Iris pigment epithelial cell (primary cell): ENCODE results near the gene SNRPD3.
A peak's percentile ranks its signal among the peaks of the same experiment; 100 is the strongest.
"Not testable (repeated sequence)": the region's sequence is repeated elsewhere in the genome, so short reads cannot be mapped to it uniquely, and the experiment has no call there.

ENCODE experiments used
- DNase-seq: peaks from one replicate; pipeline ENCODE4 v3.0.0-alpha.2; 2011; ENCODE audit warnings: low read depth

SNRPD3 gene

DNA sequence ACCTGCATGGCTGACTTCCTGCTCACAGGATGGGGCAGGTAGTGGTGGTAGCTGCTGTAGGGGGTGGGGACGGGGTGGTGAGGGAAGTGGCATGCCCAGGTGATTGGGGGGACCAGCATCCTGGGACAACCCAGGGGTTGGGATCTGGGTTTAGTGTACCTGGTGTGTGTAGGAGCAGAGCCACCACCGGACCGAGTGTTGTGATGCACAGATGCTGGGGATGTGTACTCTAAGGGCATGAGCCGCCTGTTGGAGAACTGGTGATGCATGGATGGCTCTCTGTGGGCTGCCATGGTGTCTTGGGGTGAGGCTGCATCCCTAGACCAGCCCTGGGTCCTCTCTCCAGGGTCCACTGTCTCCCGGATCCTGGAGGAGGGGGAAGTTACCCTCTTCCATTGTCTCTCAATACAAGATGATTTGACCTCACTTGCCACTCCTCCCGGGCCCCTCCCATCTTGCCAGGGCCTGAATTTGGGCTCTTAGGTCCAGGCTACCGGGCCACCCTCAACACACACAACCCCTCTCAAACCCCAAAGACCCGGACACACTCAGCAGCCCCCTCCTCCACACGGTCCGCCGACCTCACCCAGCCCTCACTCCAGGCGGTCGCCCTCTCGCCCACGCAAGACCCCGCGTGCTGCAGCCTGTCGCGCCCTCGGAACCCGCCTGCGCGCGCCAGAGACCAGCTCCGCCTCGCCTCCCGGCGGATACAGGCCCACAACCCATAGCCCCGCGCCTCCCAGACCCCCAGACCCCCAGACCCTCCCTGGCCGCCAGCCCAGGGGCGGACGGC, 36.5 kb downstream of the SNRPD3 start:
- peak; percentile 24 for DNase-seq

DNA sequence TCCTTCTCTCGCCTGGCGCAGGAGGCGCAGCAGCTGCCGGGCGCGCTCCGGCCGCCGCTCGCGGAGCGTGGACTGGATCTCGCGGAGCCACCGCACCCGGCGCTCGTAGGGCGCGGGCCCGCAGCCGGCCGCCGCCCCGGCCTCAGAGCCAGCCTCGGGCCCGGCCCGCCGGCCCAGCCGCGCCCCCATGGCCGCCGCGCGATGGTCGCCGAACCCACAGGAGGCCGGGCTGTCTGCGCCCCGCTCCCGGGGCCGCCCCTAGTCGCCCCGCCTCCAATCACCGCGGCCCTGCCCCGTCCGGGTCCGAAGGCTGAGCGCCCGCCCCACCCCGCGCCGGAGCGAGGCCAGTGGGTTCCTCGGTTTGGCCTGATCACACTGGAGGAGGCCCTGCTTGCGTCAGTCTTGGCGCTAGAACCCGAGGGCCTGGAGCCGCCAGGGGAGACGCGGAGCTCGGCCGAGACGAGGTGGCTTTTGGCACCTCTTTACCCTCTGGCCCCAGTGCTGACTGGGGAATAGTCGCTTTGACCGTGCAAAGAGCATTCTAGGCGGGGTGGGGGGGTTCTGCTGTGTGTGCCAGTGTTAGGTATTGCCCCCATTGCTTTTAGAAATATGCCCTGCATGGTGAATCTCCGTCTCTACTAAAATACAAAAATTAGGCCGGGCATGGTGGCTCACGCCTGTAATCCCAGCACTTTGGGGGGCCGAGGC, 37.2 kb downstream of the SNRPD3 start, which contains the start of gene LRRC75B:
LRRC75B (minus strand) TSS at position 223 of the 708 bp plus-strand sequence; CDS start at position 189, 34 bp downstream.
- peak; percentile 85 for DNase-seq

DNA sequence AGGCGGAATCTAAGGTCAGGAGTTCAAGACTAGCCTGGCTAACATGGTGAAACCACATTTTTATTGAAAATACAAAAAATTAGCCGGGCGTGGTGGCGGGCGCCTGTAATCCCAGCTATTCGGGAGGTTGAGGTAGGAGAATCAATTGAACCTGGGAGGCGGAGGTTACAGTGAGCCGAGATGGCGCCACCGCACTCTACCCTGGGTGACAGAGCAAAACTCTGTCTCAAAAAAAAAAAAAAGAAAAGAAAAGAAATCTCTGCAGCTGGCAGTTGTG, 37.7 kb downstream of the SNRPD3 start:
- DNase-seq = not testable (repeated sequence)

DNA sequence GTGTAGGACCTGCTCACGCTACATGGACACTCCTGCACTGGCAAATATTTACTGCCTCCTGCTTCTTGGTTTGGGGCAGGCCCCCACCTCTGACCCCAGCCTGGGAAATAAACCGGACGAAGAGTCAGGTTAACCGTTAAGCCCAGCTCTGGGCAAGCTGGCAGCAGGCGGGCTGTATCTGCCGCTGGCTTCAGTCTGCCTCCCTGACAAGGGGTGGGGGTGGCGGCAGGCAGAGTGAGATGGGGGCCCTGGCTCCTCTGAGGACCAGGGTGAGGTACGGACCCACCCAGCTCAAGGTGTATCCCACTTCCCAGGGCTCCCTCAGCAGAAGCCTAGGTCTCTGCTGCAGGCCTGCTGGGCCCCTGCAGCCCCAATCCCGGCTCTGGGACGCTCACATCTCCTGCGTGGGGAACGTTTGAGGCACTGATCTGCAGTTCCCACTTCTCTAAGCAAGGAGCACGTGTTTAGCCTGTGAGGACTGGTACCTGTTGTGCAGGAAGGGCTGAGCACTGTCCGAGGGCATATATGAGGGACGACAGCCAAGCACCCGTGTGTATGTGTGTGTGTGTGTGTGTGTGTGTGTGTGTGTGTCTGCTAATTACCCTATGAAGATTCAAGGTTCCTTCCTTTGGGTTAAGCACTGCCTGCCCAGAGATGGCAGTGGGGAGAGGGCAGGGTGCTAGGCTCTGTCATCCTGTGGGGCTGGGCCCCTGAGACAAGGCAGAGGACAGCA, 38.2 kb downstream of the SNRPD3 start:
- no peak for DNase-seq

DNA sequence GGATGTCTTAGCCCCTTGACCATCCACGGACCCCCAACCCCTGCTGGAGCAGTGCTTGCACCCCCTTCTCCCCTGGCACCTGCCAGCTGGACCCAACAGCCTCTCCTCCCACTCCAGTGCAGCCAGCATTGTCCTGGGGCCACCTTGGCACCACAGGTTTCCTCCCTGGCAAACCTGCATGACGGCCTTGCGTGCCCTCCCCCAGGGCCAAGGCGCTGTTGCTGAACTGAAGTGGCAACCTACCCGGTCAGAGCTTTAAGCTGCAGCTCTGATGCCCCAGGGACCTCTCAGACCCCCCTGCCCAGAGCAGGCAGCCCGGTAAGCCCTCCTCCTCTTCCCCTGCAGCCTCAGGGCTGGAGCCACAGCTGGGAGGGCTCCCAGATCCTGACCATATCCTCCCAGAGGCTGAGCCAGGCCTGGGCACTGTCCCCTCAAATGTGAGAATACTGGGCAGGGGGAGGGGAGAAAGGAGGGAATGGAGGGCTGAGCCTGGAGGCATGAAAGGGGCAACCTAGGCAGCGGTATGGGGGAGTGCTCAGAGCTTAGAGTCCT, 38.8 kb downstream of the SNRPD3 start:
- DNase-seq = no peak

DNA sequence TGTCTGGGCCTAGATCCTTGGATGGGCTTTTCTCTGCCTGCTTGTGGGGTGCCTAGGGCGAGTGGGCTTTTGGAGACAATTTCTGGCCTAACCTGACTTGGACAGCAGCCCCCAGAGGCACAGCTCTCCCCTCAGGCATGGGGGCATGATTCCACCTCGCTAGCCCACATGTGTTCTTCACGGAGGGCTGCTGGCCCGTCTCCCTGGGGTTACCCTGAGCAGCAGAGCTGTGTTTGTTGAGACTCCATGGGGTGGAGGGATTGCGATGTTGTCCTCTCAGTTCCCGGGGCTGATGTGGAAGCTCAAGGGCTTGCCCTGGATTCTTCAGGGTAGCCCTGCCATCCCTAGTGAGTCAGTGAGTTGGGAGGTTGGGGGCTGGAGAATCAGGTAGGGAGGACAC, 39.4 kb downstream of the SNRPD3 start:
- DNase-seq = no peak

DNA sequence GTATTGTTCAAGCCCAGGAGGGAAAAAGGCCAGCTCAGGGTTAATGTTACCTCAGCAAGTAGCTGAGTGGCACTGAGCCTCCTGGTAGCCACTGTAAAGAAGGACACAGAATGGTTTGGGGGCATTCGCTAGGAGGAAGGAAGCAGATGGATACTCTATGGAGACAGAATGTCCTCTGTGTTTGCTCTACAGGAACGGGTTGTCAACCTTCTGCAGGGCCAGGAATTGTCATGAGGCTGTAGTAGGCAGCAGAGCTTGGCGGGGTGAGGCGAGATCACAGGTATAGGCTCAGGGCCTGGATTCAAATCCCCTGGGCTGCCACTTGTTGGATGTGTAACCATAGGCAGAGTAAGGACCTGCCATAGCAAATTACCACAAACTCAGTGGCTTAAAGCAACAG, 40.1 kb downstream of the SNRPD3 start:
- DNase-seq = no peak

DNA sequence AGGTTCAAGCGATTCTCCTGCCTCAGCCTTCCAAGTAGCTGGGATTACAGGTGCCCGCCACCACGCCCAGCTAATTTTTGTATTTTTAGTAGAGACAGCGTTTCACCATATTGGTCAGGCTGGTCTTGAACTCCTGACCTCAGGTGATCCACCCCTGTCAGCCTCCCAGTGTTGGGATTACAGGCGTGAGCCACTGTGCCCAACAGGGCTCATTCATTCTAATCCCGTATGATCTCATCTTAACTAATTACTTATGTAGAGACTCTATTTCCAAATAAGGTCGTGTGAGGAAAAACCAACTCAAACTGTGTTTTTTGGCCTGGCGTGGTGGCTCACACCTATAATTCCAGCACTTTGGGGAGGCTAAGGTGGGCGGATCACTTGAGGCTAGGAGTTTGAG, 41.3 kb downstream of the SNRPD3 start:
- not testable (repeated sequence) for DNase-seq

DNA sequence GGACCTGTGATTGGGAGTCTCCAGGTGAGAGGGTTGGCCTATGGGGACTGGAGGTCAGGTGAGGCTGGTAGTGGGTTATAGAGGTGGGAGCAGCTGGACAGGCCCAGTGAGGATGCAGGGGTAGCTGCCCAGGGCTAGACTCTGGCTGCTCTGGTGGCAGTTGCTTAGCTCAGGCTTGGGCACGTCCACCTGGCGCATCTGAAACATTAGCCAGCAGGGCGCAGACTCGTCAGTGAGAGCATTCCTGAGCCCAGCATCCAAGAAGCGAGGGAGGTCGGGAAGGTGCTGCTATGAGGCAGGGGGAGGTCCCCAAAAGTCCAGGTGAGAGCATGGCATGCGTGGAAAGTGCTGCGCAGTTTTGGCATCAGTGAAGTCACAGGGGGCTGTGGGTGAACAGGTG, 43.7 kb downstream of the SNRPD3 start:
- no peak for DNase-seq

DNA sequence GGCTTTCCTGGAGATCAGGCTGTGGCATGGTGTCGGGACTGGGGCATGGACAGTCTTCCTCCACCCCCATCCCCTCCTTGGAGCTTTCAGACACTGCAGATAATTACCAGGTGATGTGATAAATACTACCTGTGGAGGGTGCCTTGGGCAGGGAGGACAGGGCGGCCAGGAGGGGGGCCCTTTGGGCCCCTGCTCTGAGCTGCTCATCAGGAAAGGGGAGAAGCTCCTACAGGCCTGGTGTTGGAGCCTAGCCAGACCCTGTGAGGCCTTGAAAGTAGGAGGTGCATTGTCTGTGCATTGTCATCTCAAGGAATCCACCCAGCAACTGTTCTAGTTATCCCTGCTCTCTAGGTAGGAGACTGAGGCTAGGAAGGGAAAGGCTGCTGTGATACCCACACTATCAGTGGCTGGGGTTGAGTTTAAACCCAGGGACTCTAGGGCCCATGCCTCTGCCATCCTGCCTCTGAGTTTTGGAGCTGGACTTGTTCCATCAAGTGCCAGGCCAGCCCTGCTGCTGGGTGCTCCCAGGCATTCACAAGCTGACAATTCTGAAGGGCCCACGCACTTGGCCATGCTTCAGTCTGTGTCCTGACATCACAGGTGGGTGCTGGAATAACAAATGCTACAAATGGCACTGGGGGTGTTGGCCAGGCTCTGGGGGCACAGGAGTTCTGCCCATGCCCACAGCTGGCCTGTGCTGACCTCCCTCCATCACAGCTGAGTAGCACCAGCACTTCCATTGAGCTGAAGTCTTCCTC, 44.3 kb downstream of the SNRPD3 start:
- DNase-seq = peak; percentile 66

DNA sequence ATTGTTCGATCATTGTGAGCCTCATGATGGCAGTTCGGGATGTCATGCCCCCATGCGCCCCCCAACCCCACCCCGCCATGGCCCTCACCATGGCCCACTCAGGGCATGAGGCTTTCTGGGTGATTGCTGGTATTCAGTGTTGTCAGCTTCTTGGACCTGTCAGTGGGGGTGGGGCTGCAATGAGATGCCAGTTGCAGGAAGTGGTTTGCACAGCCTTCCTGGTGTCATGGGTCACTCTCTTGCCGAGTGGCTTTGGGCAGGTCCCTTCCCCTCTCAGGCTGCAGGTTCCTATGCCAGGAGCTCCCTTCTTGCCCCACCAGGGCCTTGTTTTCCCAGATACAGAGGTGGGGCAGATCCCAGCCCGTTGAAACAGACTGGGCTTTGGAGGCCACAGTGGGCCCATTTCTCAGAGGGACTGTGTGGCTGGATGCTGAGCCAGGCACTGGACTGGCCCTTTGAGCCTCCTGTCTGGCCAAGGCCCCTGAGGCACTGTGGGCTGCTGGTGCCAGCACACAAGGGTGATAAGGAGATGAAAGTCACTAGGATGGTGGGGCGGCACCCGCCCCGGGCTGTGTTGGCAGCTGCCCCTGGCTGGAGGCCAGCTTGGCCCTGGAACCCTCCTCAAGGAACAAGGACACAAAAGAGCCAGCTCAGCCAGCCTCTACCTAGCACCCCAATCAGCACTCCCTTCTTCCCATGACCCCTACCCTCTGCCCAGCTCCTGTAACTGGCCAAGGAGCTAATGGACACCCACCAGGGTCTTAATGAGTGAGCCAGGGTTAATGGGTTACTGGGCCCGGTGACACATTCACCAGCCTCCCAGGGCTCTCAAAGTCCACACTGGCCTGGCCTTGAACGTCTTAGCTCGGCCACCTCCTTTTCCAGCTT, 45.7 kb downstream of the SNRPD3 start:
- DNase-seq = no peak

DNA sequence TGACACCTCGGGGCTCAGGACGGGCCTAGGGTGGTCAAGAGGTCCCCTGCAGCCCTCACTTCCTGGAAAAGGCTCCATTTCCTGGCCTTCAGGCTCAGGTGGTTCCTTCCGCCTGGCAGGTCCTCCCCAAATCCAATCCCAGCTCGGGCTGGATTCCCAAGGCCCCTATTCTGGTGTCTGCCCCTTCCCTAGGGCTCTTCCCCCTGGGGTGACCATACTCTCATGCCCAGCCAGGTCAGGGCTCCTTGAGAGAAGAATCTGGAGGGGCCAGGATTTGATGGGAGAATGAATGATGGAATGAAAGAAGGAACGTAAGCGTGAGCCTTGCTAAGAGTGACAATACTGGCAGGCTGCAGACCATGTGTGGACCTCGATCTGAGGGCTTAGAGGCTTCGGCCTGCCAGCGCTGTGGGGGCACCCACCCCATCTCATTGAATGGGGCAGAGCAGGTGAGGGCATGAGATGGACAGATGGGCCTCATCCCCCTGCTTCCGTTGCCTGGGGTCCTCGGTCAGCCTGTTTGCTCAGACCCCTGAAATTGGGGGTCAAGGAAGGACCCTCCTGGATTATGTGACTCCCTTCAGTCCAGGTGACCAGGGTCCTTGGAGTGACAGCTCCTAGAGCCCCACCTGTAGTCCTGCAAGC, 46.4 kb downstream of the SNRPD3 start:
- not testable (repeated sequence) for DNase-seq

DNA sequence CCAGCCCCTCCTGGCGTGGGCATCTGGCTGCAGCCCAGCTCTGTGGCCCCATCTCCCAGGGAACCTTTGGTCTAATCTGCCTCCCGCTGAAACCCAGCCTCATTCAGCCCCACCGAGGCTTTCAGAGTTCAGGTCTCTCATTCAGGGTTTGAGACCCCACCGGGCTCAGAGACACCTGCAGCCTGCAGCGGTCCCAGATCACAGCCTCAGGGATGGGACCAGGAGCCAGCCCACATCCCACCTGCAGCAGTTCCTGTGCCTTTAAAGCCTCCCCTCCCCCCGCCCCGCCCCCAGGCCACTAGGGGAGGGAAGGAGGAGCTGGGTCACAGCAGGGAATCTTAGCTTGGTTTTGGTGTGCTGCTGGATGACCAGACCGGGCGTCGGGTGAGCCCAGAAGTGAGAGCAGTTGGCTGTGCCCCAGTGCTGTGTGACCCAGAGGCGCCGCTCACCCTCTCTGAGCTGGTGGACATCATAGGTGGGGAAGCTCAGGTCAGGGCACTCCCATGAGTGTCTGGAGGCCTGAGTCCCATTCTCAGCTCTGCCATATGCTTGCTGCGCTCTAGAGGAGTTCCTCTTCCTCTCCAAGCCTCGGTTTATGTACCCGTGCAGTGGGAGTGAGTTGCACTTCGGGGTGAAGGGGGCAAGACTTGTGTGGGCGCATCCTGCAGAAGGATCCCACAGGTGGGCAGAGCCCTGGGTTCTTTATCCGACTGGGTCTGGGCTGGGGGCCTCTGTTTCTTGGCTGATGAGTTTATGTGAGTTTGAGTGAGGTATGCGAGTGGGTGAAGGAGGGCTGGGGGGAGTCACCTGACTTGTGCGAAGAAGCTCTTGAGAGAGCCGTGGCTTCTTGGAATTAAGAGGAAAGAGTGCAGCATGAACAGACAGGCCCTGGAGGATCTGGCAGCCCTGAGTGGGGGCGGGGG, 47.3 kb downstream of the SNRPD3 start, which contains the start of gene GGT1:
GGT1 (plus strand) TSS at position 347 of the 923 bp plus-strand sequence. CDS start 7,889 bp downstream, outside the sequence.
- DNase-seq = not testable (repeated sequence)

DNA sequence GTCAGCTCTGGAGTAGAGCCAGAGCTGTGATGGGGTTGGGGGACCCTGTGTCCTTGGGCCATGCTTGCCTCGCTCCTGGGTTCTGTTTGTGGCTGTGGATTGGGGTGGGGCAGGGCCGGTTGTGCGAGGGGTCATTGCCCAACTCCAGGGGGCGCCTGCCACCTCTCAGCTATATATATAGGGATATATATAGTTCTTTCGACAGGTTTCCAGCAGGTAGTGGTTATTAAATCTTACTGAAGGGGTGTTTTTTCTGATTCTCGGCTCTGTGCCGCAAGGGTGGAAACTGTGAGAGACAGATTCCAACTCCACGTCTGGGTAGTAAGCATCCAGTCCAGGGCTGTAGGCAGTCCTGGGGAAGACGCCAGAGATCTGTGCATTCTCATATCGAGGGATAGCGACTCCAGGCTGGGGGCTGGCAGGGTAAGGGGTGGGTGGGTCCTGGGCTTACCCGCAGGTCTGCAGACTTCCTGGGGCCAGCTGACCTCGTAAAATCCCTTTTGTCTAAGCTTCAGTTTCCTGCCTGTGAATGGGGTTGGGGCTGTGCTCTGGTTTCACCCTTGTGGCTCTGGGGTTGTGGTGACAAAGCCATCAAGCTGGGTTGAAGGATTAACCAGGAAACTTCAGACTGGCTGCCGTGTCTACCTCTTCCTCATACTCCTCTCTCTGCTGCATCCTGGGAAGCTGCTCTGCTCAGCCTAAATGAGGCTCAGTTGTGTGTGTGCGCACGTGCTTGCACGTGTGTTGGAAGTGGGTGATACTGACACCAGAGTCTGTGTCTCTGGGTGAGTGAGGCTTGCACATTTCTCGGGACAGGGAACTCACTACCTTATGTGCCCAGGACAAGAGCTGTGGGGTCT, 48.2 kb downstream of the SNRPD3 start:
- not testable (repeated sequence) for DNase-seq

DNA sequence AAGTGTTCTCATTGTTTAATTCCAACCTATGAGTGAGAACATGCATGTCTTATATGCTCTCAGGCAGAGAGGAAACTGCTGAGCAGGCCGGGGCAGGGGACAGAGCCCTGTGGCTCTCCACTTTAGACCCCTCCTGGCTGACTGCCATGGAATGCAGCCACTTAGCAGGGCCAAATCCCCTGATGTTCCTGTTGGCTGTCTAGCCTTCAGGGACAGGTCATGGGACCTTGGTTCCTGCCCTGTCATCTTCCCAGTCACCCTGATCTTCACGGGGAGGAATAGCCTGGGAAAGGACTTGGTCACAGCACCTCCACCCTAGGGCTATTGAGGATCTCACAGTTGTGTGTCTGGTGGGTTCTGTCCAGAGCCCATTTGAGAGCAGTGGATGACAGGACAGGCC, 50.5 kb downstream of the SNRPD3 start:
- DNase-seq = not testable (repeated sequence)

DNA sequence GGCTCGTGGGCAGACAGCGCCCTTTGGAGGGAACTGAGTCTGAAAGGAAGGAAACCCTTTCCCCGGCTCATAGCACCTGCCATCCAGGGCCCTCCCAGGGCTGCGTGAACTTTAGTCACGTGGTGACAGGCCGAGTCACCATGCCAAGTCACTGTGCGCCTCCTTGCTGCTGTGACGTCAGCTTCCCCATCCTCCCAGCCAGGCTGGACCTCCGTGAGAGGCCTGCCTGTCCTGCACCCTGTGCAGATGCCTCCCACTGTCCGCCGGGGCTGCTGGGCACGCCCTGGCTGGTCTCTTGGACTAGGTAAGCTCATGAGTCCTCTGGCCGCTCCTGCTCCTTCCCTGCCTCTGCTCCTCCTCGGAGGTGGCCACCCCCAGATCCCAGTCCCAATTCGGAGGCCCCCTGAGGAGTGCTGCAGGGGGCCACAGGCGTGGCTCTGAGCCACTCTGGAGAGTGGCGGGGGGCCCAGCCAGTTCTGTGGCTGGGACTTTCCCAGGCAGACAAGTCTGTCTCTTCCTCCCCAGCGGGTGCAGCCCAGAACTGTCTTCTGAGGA, 51.7 kb downstream of the SNRPD3 start:
- DNase-seq = not testable (repeated sequence)

DNA sequence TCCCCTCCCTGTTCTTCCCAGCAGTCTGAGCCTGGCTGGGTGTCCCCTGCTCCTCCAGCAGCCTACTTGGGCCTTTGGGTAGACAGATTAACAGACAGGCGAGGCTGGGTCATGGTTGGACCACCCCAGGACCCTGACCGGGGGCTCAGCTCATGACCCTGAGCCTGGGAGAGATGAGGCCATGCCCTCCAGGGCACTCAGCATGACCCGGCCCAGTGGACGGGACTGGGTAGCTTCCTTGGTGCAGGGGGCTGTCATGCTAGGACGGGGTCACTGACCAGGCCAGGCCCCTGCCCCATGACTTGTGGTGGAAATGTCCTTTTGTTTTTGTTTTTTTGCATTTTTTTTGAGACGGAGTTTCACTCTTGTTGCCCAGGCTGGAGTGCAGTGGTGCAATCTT, 52.5 kb downstream of the SNRPD3 start:
- not testable (repeated sequence) for DNase-seq

DNA sequence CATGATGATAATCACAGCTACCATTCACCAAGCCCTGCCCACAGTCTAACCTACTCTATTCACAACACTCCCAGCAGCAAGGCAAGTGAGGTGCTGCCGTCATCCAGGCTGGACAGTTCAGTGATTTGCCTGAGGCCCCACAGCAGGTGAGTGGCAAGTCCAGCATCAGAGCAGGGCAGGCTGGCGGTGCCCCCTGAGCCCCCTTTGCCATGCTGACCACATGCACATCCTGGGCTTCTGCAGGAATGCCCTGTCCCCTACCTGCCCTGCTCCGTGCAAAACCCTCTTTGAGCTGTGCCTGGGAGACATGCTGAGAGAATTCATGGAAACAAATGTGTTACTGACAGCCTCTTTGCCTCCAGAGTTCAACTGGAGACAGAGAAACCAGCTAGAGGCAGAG, 54.1 kb downstream of the SNRPD3 start:
- not testable (repeated sequence) for DNase-seq
